ENCODE data around the gene IFIT2. TPM values are rescaled to one million over a fixed set of nuclear protein-coding genes. Genes with fewer than 3 reads are reported as not detected.
A peak's percentile ranks its signal among the peaks of the same experiment; 100 is the strongest.

Gene IFIT2
- polyA plus RNA-seq, 1 of the 3 experiments (the other 2 are of a cell fraction): 0.99 TPM

- Histone ChIP-seq H2AFZ (ENCODE audit: low read depth) (peak overlapping the region; percentile 70), H3K4me3 (ENCODE audit: low read depth in 2 of 2, low read length in 1 of 2) (peak overlapping the region in 1 of 2 experiments; percentile 21; a peak in 1 of 4 replicates), H3K36me3 (replicated peaks in 1 of 2; ENCODE audit: control insufficient read depth in 1 of 2, insufficient read depth in 2 of 2, low read length in 1 of 2) (no peaks in the 10 kb centered on the region), H3K4me1 (ENCODE audit: control insufficient read depth in 1 of 2, insufficient read depth in 2 of 2, low read depth in 1 of 2, low read length in 1 of 2) (peaks cover 0 to 37% of the 10 kb centered on the region in 2 experiments; a peak in 3 of 4 replicates), H4K20me1 (ENCODE audit: insufficient read depth) (no peaks in the 10 kb centered on the region), H3K9me3 (no peaks in the 10 kb centered on the region), H3K27me3 (ENCODE audit: insufficient read depth) (no peaks in the 10 kb centered on the region), H3K9ac (peak overlapping the region; percentile 42), H3K79me2 (ENCODE audit: insufficient read depth) (no peaks in the 10 kb centered on the region), H3F3A (replicated peaks; ENCODE audit: insufficient read depth) (peaks cover 18% of the 10 kb centered on the region), H3K27ac (ENCODE audit: low read depth in 2 of 2, low read length in 1 of 2) (peak overlapping the region; percentile 77 to 79), H3K9me2 (no peaks in the 10 kb centered on the region), H3K4me2 (peak overlapping the region; percentile 46)
- POLR2A ChIA-PET: no interaction called here
- WGBS (ENCODE audit: low lambda C conversion rate): 39% methylated on average over 12 of the region's 12 CpGs
- CTCF ChIA-PET: interaction anchor here (1.3 to 2.9 kb wide), 2 partner anchors 17 to 69 kb away, joined by 3 to 13 read pairs; no protein-coding TSS in a partner anchor
- DNase-seq: no peak
- TF ChIP-seq, protein P1, sequence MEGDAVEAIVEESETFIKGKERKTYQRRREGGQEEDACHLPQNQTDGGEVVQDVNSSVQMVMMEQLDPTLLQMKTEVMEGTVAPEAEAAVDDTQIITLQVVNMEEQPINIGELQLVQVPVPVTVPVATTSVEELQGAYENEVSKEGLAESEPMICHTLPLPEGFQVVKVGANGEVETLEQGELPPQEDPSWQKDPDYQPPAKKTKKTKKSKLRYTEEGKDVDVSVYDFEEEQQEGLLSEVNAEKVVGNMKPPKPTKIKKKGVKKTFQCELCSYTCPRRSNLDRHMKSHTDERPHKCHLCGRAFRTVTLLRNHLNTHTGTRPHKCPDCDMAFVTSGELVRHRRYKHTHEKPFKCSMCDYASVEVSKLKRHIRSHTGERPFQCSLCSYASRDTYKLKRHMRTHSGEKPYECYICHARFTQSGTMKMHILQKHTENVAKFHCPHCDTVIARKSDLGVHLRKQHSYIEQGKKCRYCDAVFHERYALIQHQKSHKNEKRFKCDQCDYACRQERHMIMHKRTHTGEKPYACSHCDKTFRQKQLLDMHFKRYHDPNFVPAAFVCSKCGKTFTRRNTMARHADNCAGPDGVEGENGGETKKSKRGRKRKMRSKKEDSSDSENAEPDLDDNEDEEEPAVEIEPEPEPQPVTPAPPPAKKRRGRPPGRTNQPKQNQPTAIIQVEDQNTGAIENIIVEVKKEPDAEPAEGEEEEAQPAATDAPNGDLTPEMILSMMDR (IDR thresholded peaks at IDR 0.05): no peak
- peak; percentile 17; the same call in 1 of the 2 replicates for TF ChIP-seq JUND (IDR thresholded peaks at IDR 0.05)
- TF ChIP-seq, protein P2, sequence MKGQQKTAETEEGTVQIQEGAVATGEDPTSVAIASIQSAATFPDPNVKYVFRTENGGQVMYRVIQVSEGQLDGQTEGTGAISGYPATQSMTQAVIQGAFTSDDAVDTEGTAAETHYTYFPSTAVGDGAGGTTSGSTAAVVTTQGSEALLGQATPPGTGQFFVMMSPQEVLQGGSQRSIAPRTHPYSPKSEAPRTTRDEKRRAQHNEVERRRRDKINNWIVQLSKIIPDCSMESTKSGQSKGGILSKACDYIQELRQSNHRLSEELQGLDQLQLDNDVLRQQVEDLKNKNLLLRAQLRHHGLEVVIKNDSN (IDR thresholded peaks at IDR 0.05; ENCODE audit: borderline replicate concordance, low read depth): no peak
- TF ChIP-seq, protein P3, sequence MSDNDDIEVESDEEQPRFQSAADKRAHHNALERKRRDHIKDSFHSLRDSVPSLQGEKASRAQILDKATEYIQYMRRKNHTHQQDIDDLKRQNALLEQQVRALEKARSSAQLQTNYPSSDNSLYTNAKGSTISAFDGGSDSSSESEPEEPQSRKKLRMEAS (IDR thresholded peaks at IDR 0.05; ENCODE audit: low read depth): peak; percentile 83
- no peak for TF ChIP-seq ZBTB33 (IDR thresholded peaks at IDR 0.05; ENCODE audit: borderline replicate concordance, low read depth)
- no peak for TF ChIP-seq PBX3 (IDR thresholded peaks at IDR 0.05)
- TF ChIP-seq SIN3A (IDR thresholded peaks at IDR 0.05; ENCODE audit: borderline replicate concordance, low read depth, low read length): 0 out of 2 replicates have a peak, but pooled peaks have one; percentile 34
- TF ChIP-seq RXRA (IDR thresholded peaks at IDR 0.05; ENCODE audit: borderline replicate concordance, low read depth): no peak; the same call in 1 of the 2 replicates
- no peak; the same call in 1 of the 2 replicates for TF ChIP-seq NFIC (IDR thresholded peaks at IDR 0.05; ENCODE audit: borderline replicate concordance)
- TF ChIP-seq TCF12 (IDR thresholded peaks at IDR 0.05): peak; percentile 36; the same call in 1 of the 2 replicates
- no peak for TF ChIP-seq FOXJ3 (CRISPR knock-in tag; IDR thresholded peaks at IDR 0.05)
- TF ChIP-seq TEAD4 (IDR thresholded peaks at IDR 0.05; ENCODE audit: borderline replicate concordance, insufficient read depth): 0 out of 2 replicates have a peak, but pooled peaks have one; percentile 25
- no peak for TF ChIP-seq MXI1 (IDR thresholded peaks at IDR 0.05; ENCODE audit: low read depth, low read length)
- TF ChIP-seq FOSL2 (IDR thresholded peaks at IDR 0.05; ENCODE audit: borderline replicate concordance, low read depth): peak; percentile 64
- no peak for TF ChIP-seq MEF2A (IDR thresholded peaks at IDR 0.05; ENCODE audit: borderline replicate concordance, low read depth)
- no peak for TF ChIP-seq RCOR1 (IDR thresholded peaks at IDR 0.05; ENCODE audit: low read length)
Observed at GRCh38 chr10:89351780-89352597, 50.1 kb downstream of the IFIT2 start.
